ENCODE data around the gene CCDC175. TPM values are rescaled to one million over a fixed set of nuclear protein-coding genes. Genes with fewer than 3 reads are reported as not detected.

CCDC175 gene
- total and polyA plus RNA-seq, 7 experiments from 2014 or later: not detected

DNA sequence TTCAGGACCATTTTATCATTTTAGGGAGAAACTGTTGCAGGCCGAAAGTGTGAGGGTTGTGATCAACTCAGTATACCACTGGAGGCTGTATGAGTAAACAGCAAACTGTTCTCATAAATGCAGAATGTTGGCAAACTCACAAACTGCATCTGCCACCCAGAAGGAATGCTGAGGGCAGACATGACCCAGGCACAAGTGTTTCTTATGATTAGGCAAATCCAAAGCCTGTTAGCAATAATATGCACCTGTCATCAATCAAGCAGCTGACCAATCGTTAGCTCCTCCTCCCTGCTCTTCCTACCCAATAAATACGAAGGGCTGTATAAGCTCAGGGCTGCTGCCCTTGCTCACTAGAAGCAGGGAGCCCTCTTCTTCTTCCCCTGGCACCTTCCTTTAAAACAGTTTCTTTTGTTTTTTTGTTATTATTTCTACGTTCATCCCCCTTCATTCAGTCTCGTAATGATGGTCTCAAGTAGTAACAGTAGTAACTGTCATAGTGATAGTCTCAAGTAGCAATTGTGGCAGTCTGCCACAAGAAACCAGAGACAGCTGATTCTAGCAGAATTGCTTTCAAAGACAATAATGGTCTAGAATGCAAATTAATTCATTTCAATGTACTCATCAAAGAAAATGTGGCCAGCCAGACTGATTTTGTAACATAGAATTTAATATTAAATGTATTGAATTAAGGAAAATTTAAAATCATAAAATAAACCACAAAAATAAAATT lies 15.2 kb upstream of the CCDC175 start:
- Mint-ChIP-seq H3K4me1 (peaks cover 0 to 9% (median 3%) of the 10 kb centered on the region in 7 donors), H3K27me3 (peaks cover 4 to 18% (median 6%) of the 10 kb centered on the region in 5 donors), H3K9me3 (peaks cover 0 to 11% (median 5%) of the 10 kb centered on the region in 11 donors), H3K36me3 (peaks cover 0 to 6% (median 2%) of the 10 kb centered on the region in 5 donors), H3K4me3 (no peak overlapping the region), H3K27ac (no peak overlapping the region)
- intact Hi-C loops (cut with micrococcal nuclease): no loop called here
- CTCF ChIA-PET: no interaction called here
- DNase-seq: no peak
- no peaks in the 10 kb centered on the region for H3K4me1 ChIP-seq (ENCODE audit: control insufficient read depth in 2 of 2, insufficient read depth in 2 of 2, low read length in 2 of 2)
- peaks cover 0 to 6% (median 0%) of the 10 kb centered on the region in 3 experiments for H3K9me3 ChIP-seq (ENCODE audit: control insufficient read depth in 2 of 3, low read length in 3 of 3)
- H3K27ac ChIP-seq (ENCODE audit: low read depth, low read length): no peak overlapping the region
- H3K4me3 ChIP-seq (ENCODE audit: low read length): no peak overlapping the region
- no peak for ATAC-seq
- POLR2A ChIA-PET: interaction anchor here (0.7 kb wide), 1 partner anchor 11 kb away, joined by 3 read pairs; no protein-coding TSS in a partner anchor
- H3K27me3 ChIP-seq (ENCODE audit: control insufficient read depth in 2 of 2, insufficient read depth in 2 of 2, low read length in 2 of 2): no peaks in the 10 kb centered on the region
- H3K36me3 ChIP-seq (ENCODE audit: control insufficient read depth in 2 of 3, insufficient read depth in 3 of 3, low read length in 3 of 3): no peaks in the 10 kb centered on the region

GRCh38 chr14:59588101-59588500 lies 11.5 kb upstream of the CCDC175 start:
- intact Hi-C loops (cut with micrococcal nuclease): no loop called here
- Histone ChIP-seq H3K4me1 (ENCODE audit: control insufficient read depth in 2 of 2, insufficient read depth in 2 of 2, low read length in 2 of 2) (peaks cover 0 to 4% of the 10 kb centered on the region in 2 donors), H3K27me3 (ENCODE audit: control insufficient read depth in 2 of 2, insufficient read depth in 2 of 2, low read length in 2 of 2) (no peaks in the 10 kb centered on the region), H3K4me3 (ENCODE audit: low read length) (no peak overlapping the region), H3K27ac (ENCODE audit: low read depth, low read length) (no peak overlapping the region), H3K36me3 (ENCODE audit: control insufficient read depth in 2 of 3, insufficient read depth in 3 of 3, low read length in 3 of 3) (no peaks in the 10 kb centered on the region), H3K9me3 (ENCODE audit: control insufficient read depth in 2 of 3, low read length in 3 of 3) (peaks cover 0 to 6% (median 0%) of the 10 kb centered on the region in 3 experiments)
- Mint-ChIP-seq H3K36me3 (peaks cover 0 to 6% (median 2%) of the 10 kb centered on the region in 5 donors), H3K27me3 (peaks cover 0 to 4% (median 0%) of the 10 kb centered on the region in 5 donors), H3K27ac (no peak overlapping the region), H3K4me1 (peaks cover 6 to 24% (median 11%) of the 10 kb centered on the region in 7 donors), H3K4me3 (no peak overlapping the region), H3K9me3 (peaks cover 0 to 11% (median 5%) of the 10 kb centered on the region in 11 donors)
- DNase-seq: no peak
- ChIA-PET POLR2A (no interaction called here), CTCF (no interaction called here)
- ATAC-seq: no peak

- intact Hi-C loops (cut with micrococcal nuclease): loop anchor here in 1 of 2 donors (2.0 kb wide), 1 partner anchor 333 kb away; no protein-coding TSS in a partner anchor
- H3K4me3 Mint-ChIP-seq: peak overlapping the region; percentile 39 to 89 (median 78)
- Histone ChIP-seq H3K4me3 (ENCODE audit: low read length) (peak overlapping the region; percentile 4), H3K9me3 (ENCODE audit: control insufficient read depth in 2 of 3, low read length in 3 of 3) (no peaks in the 10 kb centered on the region), H3K36me3 (ENCODE audit: control insufficient read depth in 2 of 3, insufficient read depth in 3 of 3, low read length in 3 of 3) (no peaks in the 10 kb centered on the region), H3K27me3 (ENCODE audit: control insufficient read depth in 2 of 2, insufficient read depth in 2 of 2, low read length in 2 of 2) (no peaks in the 10 kb centered on the region), H3K4me1 (ENCODE audit: control insufficient read depth in 2 of 2, insufficient read depth in 2 of 2, low read length in 2 of 2) (peaks cover 0 to 4% of the 10 kb centered on the region in 2 donors), H3K27ac (ENCODE audit: low read depth, low read length) (no peak overlapping the region)
- DNase-seq: peak in 2 of 9 donors; percentile 4 to 7
- ATAC-seq: peak; percentile 49
- no peaks in the 10 kb centered on the region for H3K36me3 Mint-ChIP-seq
- H3K9me3 Mint-ChIP-seq: peaks cover 0 to 4% (median 0%) of the 10 kb centered on the region in 11 donors
- H3K27me3 Mint-ChIP-seq: peaks cover 0 to 5% (median 0%) of the 10 kb centered on the region in 5 donors
- peaks cover 6 to 24% (median 13%) of the 10 kb centered on the region in 7 donors for H3K4me1 Mint-ChIP-seq
- peak overlapping the region in 1 of 9 donors; percentile 41 for H3K27ac Mint-ChIP-seq
- CTCF ChIA-PET: no interaction called here
- POLR2A ChIA-PET: interaction anchor here (1.3 kb wide), 1 partner anchor 8 kb away, joined by 3 read pairs; no protein-coding TSS in a partner anchor
Measured at GRCh38 chr14:59585891-59586554, 9.4 kb upstream of the CCDC175 start.

DNA sequence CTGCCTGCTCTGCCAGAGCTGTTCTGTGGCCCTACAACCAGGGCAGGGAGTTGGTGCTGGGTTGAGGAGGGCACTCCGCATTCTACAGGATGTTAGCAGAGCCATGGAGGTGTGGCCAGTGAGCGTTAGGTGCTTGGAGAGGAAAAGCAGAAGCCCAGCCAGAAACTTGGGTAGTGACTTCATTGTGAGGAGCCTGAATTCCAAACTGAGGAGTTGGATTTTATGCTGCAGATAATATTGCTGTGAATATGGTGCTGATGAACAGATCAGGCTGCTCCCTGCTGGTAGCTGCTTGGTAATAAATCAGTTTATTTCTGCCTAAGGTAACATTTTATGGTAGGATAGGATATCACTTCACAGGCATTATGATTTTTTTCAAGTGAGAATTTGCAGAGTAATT lies 7.1 kb upstream of the CCDC175 start:
- Mint-ChIP-seq H3K4me3 (peak overlapping the region in 1 of 10 donors; percentile 21), H3K9me3 (peaks cover 0 to 2% (median 0%) of the 10 kb centered on the region in 11 donors), H3K4me1 (peaks cover 6 to 24% (median 13%) of the 10 kb centered on the region in 7 donors), H3K27me3 (peaks cover 0 to 15% (median 14%) of the 10 kb centered on the region in 5 donors), H3K27ac (no peak overlapping the region), H3K36me3 (no peaks in the 10 kb centered on the region)
- CTCF ChIA-PET: interaction anchor here (1.0 kb wide), 1 partner anchor 15 kb away, joined by 3 read pairs; no protein-coding TSS in a partner anchor
- POLR2A ChIA-PET: no interaction called here
- H3K36me3 ChIP-seq (ENCODE audit: control insufficient read depth in 2 of 3, insufficient read depth in 3 of 3, low read length in 3 of 3): no peaks in the 10 kb centered on the region
- intact Hi-C loops (cut with micrococcal nuclease): no loop called here
- no peak overlapping the region for H3K4me3 ChIP-seq (ENCODE audit: low read length)
- no peaks in the 10 kb centered on the region for H3K27me3 ChIP-seq (ENCODE audit: control insufficient read depth in 2 of 2, insufficient read depth in 2 of 2, low read length in 2 of 2)
- no peak overlapping the region for H3K27ac ChIP-seq (ENCODE audit: low read depth, low read length)
- ATAC-seq (no peak), DNase-seq (no peak)
- no peaks in the 10 kb centered on the region for H3K9me3 ChIP-seq (ENCODE audit: control insufficient read depth in 2 of 3, low read length in 3 of 3)
- H3K4me1 ChIP-seq (ENCODE audit: control insufficient read depth in 2 of 2, insufficient read depth in 2 of 2, low read length in 2 of 2): peaks cover 0 to 4% of the 10 kb centered on the region in 2 donors

GRCh38 chr14:59582845-59583509 lies 6.4 kb upstream of the CCDC175 start:
- peaks cover 6 to 20% (median 14%) of the 10 kb centered on the region in 5 donors for H3K27me3 Mint-ChIP-seq
- ChIA-PET CTCF (no interaction called here), POLR2A (no interaction called here)
- intact Hi-C loops (cut with micrococcal nuclease): no loop called here
- Histone ChIP-seq H3K9me3 (ENCODE audit: control insufficient read depth in 2 of 3, low read length in 3 of 3) (no peaks in the 10 kb centered on the region), H3K4me3 (ENCODE audit: low read length) (no peak overlapping the region), H3K36me3 (ENCODE audit: control insufficient read depth in 2 of 3, insufficient read depth in 3 of 3, low read length in 3 of 3) (no peaks in the 10 kb centered on the region), H3K27me3 (ENCODE audit: control insufficient read depth in 2 of 2, insufficient read depth in 2 of 2, low read length in 2 of 2) (no peaks in the 10 kb centered on the region), H3K4me1 (ENCODE audit: control insufficient read depth in 2 of 2, insufficient read depth in 2 of 2, low read length in 2 of 2) (peaks cover 0 to 4% of the 10 kb centered on the region in 2 donors), H3K27ac (ENCODE audit: low read depth, low read length) (no peak overlapping the region)
- peaks cover 6 to 24% (median 13%) of the 10 kb centered on the region in 7 donors for H3K4me1 Mint-ChIP-seq
- no peak for DNase-seq
- no peaks in the 10 kb centered on the region for H3K36me3 Mint-ChIP-seq
- no peak overlapping the region for H3K4me3 Mint-ChIP-seq
- H3K27ac Mint-ChIP-seq: no peak overlapping the region
- peaks cover 0 to 2% (median 0%) of the 10 kb centered on the region in 11 donors for H3K9me3 Mint-ChIP-seq
- no peak for ATAC-seq

GRCh38 chr14:59582161-59582560 lies 5.5 kb upstream of the CCDC175 start:
- no peak overlapping the region for H3K4me3 Mint-ChIP-seq
- peaks cover 0 to 2% (median 0%) of the 10 kb centered on the region in 11 donors for H3K9me3 Mint-ChIP-seq
- ATAC-seq (no peak), DNase-seq (no peak)
- no peaks in the 10 kb centered on the region for H3K36me3 ChIP-seq (ENCODE audit: control insufficient read depth in 2 of 3, insufficient read depth in 3 of 3, low read length in 3 of 3)
- no peaks in the 10 kb centered on the region for H3K36me3 Mint-ChIP-seq
- peaks cover 9 to 20% (median 15%) of the 10 kb centered on the region in 5 donors for H3K27me3 Mint-ChIP-seq
- CTCF ChIA-PET: no interaction called here
- no peaks in the 10 kb centered on the region for H3K9me3 ChIP-seq (ENCODE audit: control insufficient read depth in 2 of 3, low read length in 3 of 3)
- H3K27ac Mint-ChIP-seq: no peak overlapping the region
- H3K27me3 ChIP-seq (ENCODE audit: control insufficient read depth in 2 of 2, insufficient read depth in 2 of 2, low read length in 2 of 2): no peaks in the 10 kb centered on the region
- no peak overlapping the region for H3K4me3 ChIP-seq (ENCODE audit: low read length)
- peaks cover 0 to 4% of the 10 kb centered on the region in 2 donors for H3K4me1 ChIP-seq (ENCODE audit: control insufficient read depth in 2 of 2, insufficient read depth in 2 of 2, low read length in 2 of 2)
- peaks cover 6 to 19% (median 11%) of the 10 kb centered on the region in 7 donors for H3K4me1 Mint-ChIP-seq
- intact Hi-C loops (cut with micrococcal nuclease): no loop called here
- POLR2A ChIA-PET: no interaction called here
- H3K27ac ChIP-seq (ENCODE audit: low read depth, low read length): no peak overlapping the region
